ENCODE data around the gene CAMTA2.
A peak's percentile ranks its signal among the peaks of the same experiment; 100 is the strongest.
"Not testable (repeated sequence)": the region's sequence is repeated elsewhere in the genome, so short reads cannot be mapped to it uniquely, and the experiment has no call there.

CAMTA2 gene

DNA sequence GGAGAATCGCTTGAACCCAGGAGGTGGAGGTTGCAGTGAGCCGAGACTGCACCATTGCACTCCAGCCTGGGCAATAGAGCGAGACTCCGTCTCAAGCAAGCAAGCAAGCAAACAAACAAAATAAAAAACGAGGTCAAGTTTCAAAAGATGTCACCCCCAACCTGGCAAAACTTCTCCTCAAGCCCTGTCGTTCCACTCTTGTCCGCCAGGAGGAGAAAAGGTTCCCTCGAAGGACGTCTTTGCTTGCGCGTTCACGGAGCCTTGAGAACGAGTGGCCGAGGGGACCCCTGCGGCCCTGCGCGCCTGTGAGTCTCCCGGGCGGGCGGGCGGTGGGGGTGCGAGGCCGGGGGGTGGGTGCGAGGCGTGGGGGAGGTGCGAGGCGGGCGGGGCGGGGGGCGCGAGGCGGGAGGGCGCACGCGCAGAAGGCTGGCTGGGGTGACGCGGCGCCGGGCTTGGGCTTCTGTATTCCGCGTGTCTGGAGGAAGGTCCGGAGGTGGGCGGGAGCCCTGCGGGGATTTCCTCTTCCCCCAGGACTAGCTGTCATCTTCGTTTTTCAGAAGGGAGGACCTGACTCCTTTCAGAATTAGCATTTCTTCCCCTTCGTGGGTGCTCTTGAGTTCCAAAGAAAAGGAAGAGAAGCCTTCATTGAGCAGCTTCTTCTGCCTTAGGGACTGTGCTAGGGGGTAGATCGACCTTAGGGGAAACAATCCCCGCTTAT is 44.0 kb upstream of the CAMTA2 start:
- TF ChIP-seq, protein P1, sequence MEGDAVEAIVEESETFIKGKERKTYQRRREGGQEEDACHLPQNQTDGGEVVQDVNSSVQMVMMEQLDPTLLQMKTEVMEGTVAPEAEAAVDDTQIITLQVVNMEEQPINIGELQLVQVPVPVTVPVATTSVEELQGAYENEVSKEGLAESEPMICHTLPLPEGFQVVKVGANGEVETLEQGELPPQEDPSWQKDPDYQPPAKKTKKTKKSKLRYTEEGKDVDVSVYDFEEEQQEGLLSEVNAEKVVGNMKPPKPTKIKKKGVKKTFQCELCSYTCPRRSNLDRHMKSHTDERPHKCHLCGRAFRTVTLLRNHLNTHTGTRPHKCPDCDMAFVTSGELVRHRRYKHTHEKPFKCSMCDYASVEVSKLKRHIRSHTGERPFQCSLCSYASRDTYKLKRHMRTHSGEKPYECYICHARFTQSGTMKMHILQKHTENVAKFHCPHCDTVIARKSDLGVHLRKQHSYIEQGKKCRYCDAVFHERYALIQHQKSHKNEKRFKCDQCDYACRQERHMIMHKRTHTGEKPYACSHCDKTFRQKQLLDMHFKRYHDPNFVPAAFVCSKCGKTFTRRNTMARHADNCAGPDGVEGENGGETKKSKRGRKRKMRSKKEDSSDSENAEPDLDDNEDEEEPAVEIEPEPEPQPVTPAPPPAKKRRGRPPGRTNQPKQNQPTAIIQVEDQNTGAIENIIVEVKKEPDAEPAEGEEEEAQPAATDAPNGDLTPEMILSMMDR (IDR thresholded peaks at IDR 0.05; ENCODE audit: extremely low read depth, missing control alignments), result peak; percentile 48
- peak; percentile 95 for DNase-seq (ENCODE audit: low spot score)

DNA sequence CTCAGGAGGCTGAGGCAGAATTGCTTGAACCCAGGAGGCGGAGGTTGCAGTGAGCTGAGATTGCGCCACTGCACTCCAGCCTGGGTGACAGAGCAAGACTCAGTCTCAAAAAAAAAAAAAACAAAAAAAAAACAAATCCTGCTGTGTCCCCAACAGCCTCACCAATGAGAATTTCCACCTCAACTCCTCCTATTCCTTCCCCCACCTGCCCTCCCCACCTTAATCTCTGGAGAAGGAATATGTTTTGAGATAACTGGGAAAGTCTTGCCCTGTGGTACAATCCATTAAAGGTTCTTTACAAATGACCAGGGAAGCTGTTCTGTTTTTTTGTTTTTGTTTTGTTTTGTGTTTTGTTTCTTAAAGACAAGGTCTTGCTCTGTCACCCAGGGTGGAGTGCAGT is 42.7 kb upstream of the CAMTA2 start:
- not testable (repeated sequence) for DNase-seq (ENCODE audit: low spot score)

DNA sequence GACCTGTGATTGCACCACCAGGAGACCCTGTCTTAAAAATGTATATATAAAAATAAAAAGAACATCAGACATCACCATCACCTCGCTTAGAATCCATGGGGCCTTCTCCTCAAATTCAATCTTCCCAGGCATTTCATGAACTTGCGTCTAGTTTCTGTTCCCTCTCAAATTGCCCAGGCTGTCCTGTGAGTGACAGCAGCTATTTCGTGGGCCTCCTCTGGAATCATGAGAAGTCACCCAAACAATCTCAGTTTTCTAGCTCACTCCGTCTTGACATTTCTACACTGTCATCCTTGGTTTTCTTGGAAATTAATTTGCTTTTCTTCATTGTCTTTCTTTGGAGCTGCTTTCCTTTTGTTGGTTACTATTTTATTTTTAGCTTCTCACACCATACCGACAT is 40.4 kb upstream of the CAMTA2 start:
- no peak for DNase-seq (ENCODE audit: low spot score)
- TF ChIP-seq, protein P1 (IDR thresholded peaks at IDR 0.05; ENCODE audit: extremely low read depth, missing control alignments), result no peak

DNA sequence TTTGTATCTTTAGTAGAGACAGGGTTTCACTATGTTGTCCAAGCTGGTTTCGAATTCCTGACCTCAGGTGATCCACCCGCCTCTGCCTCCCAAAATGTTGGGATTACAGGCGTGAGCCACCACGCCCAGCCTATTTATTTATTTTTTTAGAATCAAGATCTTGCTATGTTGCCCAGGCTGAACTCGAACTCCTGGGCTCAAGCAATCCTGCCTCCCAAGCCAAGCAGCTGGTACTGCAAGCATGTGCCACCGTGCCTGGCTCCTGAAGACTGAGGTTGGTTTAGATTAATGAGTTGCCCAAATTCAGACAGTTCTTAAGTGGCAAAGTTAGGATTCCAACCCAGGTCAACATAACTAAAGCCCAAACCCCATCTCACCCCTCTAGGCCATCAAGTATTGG is 39.8 kb upstream of the CAMTA2 start:
- no peak for DNase-seq (ENCODE audit: low spot score)
- TF ChIP-seq, protein P1 (IDR thresholded peaks at IDR 0.05; ENCODE audit: extremely low read depth, missing control alignments), result no peak

DNA sequence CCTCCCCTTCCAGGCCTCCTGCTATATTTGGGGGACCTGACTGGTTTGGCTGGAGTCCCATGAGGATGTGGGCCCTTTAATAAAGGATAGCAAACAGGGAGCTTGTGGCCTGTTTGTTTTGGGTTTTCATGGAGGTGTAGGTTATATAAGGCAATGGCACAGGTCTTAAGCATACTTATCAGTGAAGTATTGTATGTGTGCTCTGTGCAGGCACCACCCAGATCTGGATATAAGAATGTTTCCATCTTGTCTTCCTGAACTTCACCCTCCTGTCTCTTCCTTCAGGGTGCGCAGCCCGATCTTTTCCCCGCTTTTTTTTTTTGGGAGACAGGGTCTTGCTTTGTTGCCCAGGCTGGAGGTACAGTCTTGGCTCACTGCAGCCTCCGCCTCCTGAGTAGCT is 37.1 kb upstream of the CAMTA2 start:
- no peak for DNase-seq (ENCODE audit: low spot score)

DNA sequence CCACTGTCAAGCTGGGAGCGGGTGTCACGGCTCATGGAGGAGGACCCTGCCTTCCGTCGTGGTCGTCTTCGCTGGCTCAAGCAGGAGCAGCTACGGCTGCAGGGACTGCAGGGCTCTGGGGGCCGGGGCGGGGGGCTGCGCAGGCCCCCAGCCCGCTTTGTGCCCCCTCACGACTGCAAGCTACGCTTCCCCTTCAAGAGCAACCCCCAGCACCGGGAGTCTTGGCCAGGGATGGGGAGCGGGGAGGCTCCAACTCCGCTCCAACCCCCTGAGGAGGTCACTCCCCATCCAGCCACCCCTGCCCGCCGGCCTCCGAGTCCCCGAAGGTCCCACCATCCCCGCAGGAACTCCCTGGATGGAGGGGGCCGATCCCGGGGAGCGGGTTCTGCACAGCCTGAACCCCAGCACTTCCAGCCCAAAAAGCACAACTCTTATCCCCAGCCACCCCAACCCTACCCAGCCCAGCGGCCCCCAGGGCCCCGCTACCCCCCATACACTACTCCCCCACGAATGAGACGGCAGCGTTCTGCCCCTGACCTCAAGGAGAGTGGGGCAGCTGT is 36.2 kb upstream of the CAMTA2 start:
- no peak for DNase-seq (ENCODE audit: low spot score)
- TF ChIP-seq, protein P1 (IDR thresholded peaks at IDR 0.05; ENCODE audit: extremely low read depth, missing control alignments), result no peak

More for the DNA sequence above, 37.1 kb upstream of the CAMTA2 start:
- TF ChIP-seq, protein P1 (IDR thresholded peaks at IDR 0.05; ENCODE audit: extremely low read depth, missing control alignments), result no peak

DNA sequence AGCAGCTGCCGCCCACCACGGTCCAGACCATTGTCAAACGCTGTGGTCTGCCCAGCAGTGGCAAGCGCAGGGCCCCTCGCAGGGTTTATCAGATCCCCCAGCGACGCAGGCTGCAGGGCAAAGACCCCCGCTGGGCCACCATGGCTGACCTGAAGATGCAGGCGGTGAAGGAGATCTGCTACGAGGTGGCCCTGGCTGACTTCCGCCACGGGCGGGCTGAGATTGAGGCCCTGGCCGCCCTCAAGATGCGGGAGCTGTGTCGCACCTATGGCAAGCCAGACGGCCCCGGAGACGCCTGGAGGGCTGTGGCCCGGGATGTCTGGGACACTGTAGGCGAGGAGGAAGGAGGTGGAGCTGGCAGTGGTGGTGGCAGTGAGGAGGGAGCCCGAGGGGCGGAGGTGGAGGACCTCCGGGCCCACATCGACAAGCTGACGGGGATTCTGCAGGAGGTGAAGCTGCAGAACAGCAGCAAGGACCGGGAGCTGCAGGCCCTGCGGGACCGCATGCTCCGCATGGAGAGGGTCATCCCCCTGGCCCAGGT is 34.8 kb upstream of the CAMTA2 start:
- no peak for DNase-seq (ENCODE audit: low spot score)
- TF ChIP-seq, protein P1 (IDR thresholded peaks at IDR 0.05; ENCODE audit: extremely low read depth, missing control alignments), result no peak

All from GM20000 (cell line).